Activated CD8-positive, alpha-beta T cell treated with anti-CD3 and anti-CD28 coated beads for 36 hours (primary cell): Measurements from ENCODE around the gene AMD1. TPM values are rescaled to one million over a fixed set of nuclear protein-coding genes. Genes with fewer than 3 reads are reported as not detected.

Experiments used
- ATAC-seq: fragments of 200-7000 bp; cut with Tn5 transposase; one replicate; pipeline ENCODE4 v1.10.0; 2021; ENCODE audit warnings: mild to moderate bottlenecking, moderate library complexity
- CTCF ChIA-PET: fragments of 350-600 bp; sonication (Branson Sonifier 250); formaldehyde crosslinking; loops from one replicate; lab custom pipeline; 2021; ENCODE audit warnings: antibody characterized with exemption; lab: Charles Lee
- POLR2A ChIA-PET: fragments of 350-600 bp; sonication (Branson Sonifier 250); formaldehyde crosslinking; loops from one replicate; lab custom pipeline; 2021; ENCODE audit warnings: antibody characterized with exemption; lab: Charles Lee
- DNase-seq: peaks from one replicate; pipeline ENCODE4 v3.0.0-alpha.2; 2020
- H3K27ac Mint-ChIP-seq: one replicate; pipeline ENCODE4 v1.8.0; 2021; ENCODE audit warnings: mild to moderate bottlenecking, mixed read lengths
- H3K27me3 Mint-ChIP-seq: one replicate; pipeline ENCODE4 v1.8.0; 2021; ENCODE audit warnings: mixed read lengths
- H3K36me3 Mint-ChIP-seq: one replicate; pipeline ENCODE4 v1.8.0; 2021; ENCODE audit warnings: low read depth, mixed read lengths
- H3K4me1 Mint-ChIP-seq: one replicate; pipeline ENCODE4 v1.8.0; 2021; ENCODE audit warnings: low read depth, mixed read lengths
- H3K4me3 Mint-ChIP-seq: one replicate; pipeline ENCODE4 v1.8.0; 2021; ENCODE audit warnings: mild to moderate bottlenecking, moderate library complexity, mixed read lengths
- H3K9me3 Mint-ChIP-seq: one replicate; pipeline ENCODE4 v1.8.0; 2021; ENCODE audit warnings: mixed read lengths
- CTCF ChIP-seq: fragments of 200-600 bp; IDR thresholded peaks from one replicate; pipeline ENCODE4 v1.8.0; 2022; ENCODE audit warnings: antibody characterized with exemption, mild to moderate bottlenecking
- intact Hi-C: fragments of 100-400 bp; cut with micrococcal nuclease; formaldehyde crosslinking; loops from one replicate; pipeline ENCODE4 v1.10.0; 2022
- total RNA-seq, 2 experiments: library from RNA; stranded (reverse); gene quantifications; one replicate each; pipeline ENCODE4 v1.2.3, GENCODE V29; 2021

AMD1 gene
- total RNA-seq, 2 experiments from 2014 or later, result 77.4 to 85.0 TPM

GRCh38 chr6:110876806-110877564 is 2.4 kb downstream of the AMD1 start:
- peaks cover 37% of the 10 kb centered on the region for H3K36me3 Mint-ChIP-seq

GRCh38 chr6:110877569-110877968 is 3.0 kb downstream of the AMD1 start:
- peak overlapping the region; percentile 92 for H3K27ac Mint-ChIP-seq
- intact Hi-C loops, result loop anchor here (2.0 to 5.0 kb wide), 2 partner anchors 65 to 195 kb away; no protein-coding TSS in a partner anchor
- peaks cover 53% of the 10 kb centered on the region for H3K4me1 Mint-ChIP-seq
- H3K27me3 Mint-ChIP-seq, result peaks cover 2% of the 10 kb centered on the region
- no peaks in the 10 kb centered on the region for H3K9me3 Mint-ChIP-seq
- ChIA-PET POLR2A (interaction anchor here (1.0 to 9.1 kb wide), 11 partner anchors 9 to 382 kb away, joined by 3 to 241 read pairs (median 4); partner anchors contain the start of genes CDK19, GTF3C6 and RPF2), CTCF (interaction anchor here (0.7 to 9.0 kb wide), 9 partner anchors 10 to 196 kb away, joined by 3 to 76 read pairs (median 5); partner anchors contain the start of genes CDK19 and RPF2)
- H3K36me3 Mint-ChIP-seq, result peaks cover 43% of the 10 kb centered on the region
- TF ChIP-seq CTCF, result no peak
- DNase-seq (no peak), ATAC-seq (no peak)
- H3K4me3 Mint-ChIP-seq, result peak overlapping the region; percentile 97

More at GRCh38 chr6:110876806-110877564, 2.4 kb downstream of the AMD1 start:
- DNase-seq (no peak), ATAC-seq (no peak)
- H3K27me3 Mint-ChIP-seq, result peaks cover 2% of the 10 kb centered on the region
- TF ChIP-seq CTCF, result no peak
- peak overlapping the region; percentile 97 for H3K4me3 Mint-ChIP-seq
- ChIA-PET POLR2A (interaction anchor here (0.8 to 9.1 kb wide), 18 partner anchors 9 to 382 kb away, joined by 3 to 241 read pairs (median 4); partner anchors contain the start of genes CDK19, GTF3C6 and RPF2), CTCF (interaction anchor here (1.0 to 9.0 kb wide), 10 partner anchors 9 to 349 kb away, joined by 3 to 76 read pairs (median 4); partner anchors contain the start of gene CDK19)
- peaks cover 47% of the 10 kb centered on the region for H3K4me1 Mint-ChIP-seq
- intact Hi-C loops, result loop anchor here (1.0 to 5.0 kb wide), 3 partner anchors 61 to 194 kb away; no protein-coding TSS in a partner anchor
- no peaks in the 10 kb centered on the region for H3K9me3 Mint-ChIP-seq
- H3K27ac Mint-ChIP-seq, result peak overlapping the region; percentile 92

GRCh38 chr6:110878751-110879522 is 4.4 kb downstream of the AMD1 start:
- H3K4me3 Mint-ChIP-seq, result peak overlapping the region; percentile 97
- H3K27me3 Mint-ChIP-seq, result peaks cover 2% of the 10 kb centered on the region
- peak; percentile 58 for TF ChIP-seq CTCF
- peaks cover 62% of the 10 kb centered on the region for H3K4me1 Mint-ChIP-seq
- peaks cover 46% of the 10 kb centered on the region for H3K36me3 Mint-ChIP-seq
- H3K9me3 Mint-ChIP-seq, result no peaks in the 10 kb centered on the region
- DNase-seq, result peak; percentile 48
- CTCF ChIA-PET, result interaction anchor here (0.7 to 9.0 kb wide), 19 partner anchors 8 to 380 kb away, joined by 3 to 76 read pairs (median 5); partner anchors contain the start of genes CDK19 and RPF2
- intact Hi-C loops, result loop anchor here (5.0 kb wide), 1 partner anchor 63 kb away; no protein-coding TSS in a partner anchor
- no peak for ATAC-seq
- POLR2A ChIA-PET, result interaction anchor here (0.7 to 9.1 kb wide), 10 partner anchors 12 to 197 kb away, joined by 3 to 241 read pairs (median 4); partner anchors contain the start of genes CDK19, GTF3C6 and RPF2
- H3K27ac Mint-ChIP-seq, result peak overlapping the region; percentile 81

- DNase-seq, result no peak
- ATAC-seq, result no peak
- H3K9me3 Mint-ChIP-seq, result no peaks in the 10 kb centered on the region
- intact Hi-C loops, result no loop called here
- peaks cover 77% of the 10 kb centered on the region for H3K4me1 Mint-ChIP-seq
- ChIA-PET POLR2A (interaction anchor here (0.7 to 9.1 kb wide), 2 partner anchors 64 to 271 kb away, joined by 3 to 241 read pairs; partner anchors contain the start of gene CDK19), CTCF (interaction anchor here (1.5 to 9.0 kb wide), 4 partner anchors 10 to 355 kb away, joined by 3 to 76 read pairs (median 12); partner anchors contain the start of gene CDK19)
- no peak for TF ChIP-seq CTCF
- H3K4me3 Mint-ChIP-seq, result peak overlapping the region; percentile 97
- peaks cover 50% of the 10 kb centered on the region for H3K36me3 Mint-ChIP-seq
- no peaks in the 10 kb centered on the region for H3K27me3 Mint-ChIP-seq
- H3K27ac Mint-ChIP-seq, result no peak overlapping the region
These were observed 6.1 kb downstream of the AMD1 start for GRCh38 chr6:110880651-110881050.
